Tibial nerve (tissue), 4 donors: ENCODE data around the gene WRAP73. TPM values are rescaled to one million over a fixed set of nuclear protein-coding genes. Genes with fewer than 3 reads are reported as not detected.

Experiments
- DNase-seq, 2 donors: peaks; one replicate each; pipeline ENCODE4 v3.0.0-alpha.2; 2019; ENCODE audit warnings: low spot score in 2 of 2
- H3K27ac ChIP-seq, 4 donors: fragments of 200-600 bp; sonication (generic) in 3 of 4; one replicate each; pipeline ENCODE4 v1.5.1; 2017 to 2019; ENCODE audit warnings: mild to moderate bottlenecking in 1 of 4
- H3K27me3 ChIP-seq, 2 donors: fragments of 200-600 bp; sonication (generic) in 1 of 2; one replicate each; pipeline versions ENCODE4 v1.5.1 to v1.6.0; 2017 to 2019
- H3K36me3 ChIP-seq, 3 donors: fragments of 200-600 bp; sonication (generic); one replicate each; pipeline ENCODE4 v1.5.1; 2018 to 2019
- H3K4me1 ChIP-seq, 4 donors: fragments of 200-600 bp; sonication (generic) in 3 of 4; one replicate each; pipeline ENCODE4 v1.5.1; 2017 to 2019
- H3K4me3 ChIP-seq, 4 donors: fragments of 200-600 bp; sonication (generic) in 3 of 4; one replicate each; pipeline ENCODE4 v1.5.1; 2017 to 2019; ENCODE audit warnings: mild to moderate bottlenecking in 1 of 4, moderate library complexity in 1 of 4
- H3K9me3 ChIP-seq, 4 donors: fragments of 200-600 bp; sonication (generic) in 3 of 4; one replicate each; pipeline ENCODE4 v1.5.1; 2017 to 2019
- EP300 ChIP-seq, 2 donors: sonication (generic); formaldehyde crosslinking; IDR thresholded peaks; one replicate each; pipeline ENCODE4 v1.6.1; 2017; ENCODE audit warnings: antibody characterized with exemption in 2 of 2, mild to moderate bottlenecking in 1 of 2
- POLR2A ChIP-seq, 2 donors: fragments of 450-650 bp; IDR thresholded peaks; one replicate each; pipeline ENCODE4 v1.6.1; 2017; ENCODE audit warnings: antibody characterized with exemption in 2 of 2, mild to moderate bottlenecking in 2 of 2, moderate library complexity in 2 of 2
- WGBS, 2 donors: methylation state at CpG; one replicate each; pipeline ENCODE4 v1.1.5; 2018; 5-methylcytosine and 5-hydroxymethylcytosine counted together
- total RNA-seq, 4 donors: library from RNA; depleted of rRNA; stranded (reverse); fragments of >200 nt; gene quantifications; one replicate each; pipeline ENCODE4 v1.1.0, GENCODE V29; 2016
- TF ChIP-seq, protein P1 (sequence below), 5 experiments: fragments of 200-600 bp in 3 of 5; fragments of 450-650 bp in 2 of 5; sonication (generic) in 3 of 5; IDR thresholded peaks; one replicate each; pipeline ENCODE4 v1.5.1; 2016 to 2019; ENCODE audit warnings: antibody characterized with exemption in 5 of 5, mild to moderate bottlenecking in 3 of 5, moderate library complexity in 2 of 5

WRAP73 gene
- total RNA-seq, 4 donors from 2014 or later, result 11.1 to 17.1 (median 12.9) TPM

DNA sequence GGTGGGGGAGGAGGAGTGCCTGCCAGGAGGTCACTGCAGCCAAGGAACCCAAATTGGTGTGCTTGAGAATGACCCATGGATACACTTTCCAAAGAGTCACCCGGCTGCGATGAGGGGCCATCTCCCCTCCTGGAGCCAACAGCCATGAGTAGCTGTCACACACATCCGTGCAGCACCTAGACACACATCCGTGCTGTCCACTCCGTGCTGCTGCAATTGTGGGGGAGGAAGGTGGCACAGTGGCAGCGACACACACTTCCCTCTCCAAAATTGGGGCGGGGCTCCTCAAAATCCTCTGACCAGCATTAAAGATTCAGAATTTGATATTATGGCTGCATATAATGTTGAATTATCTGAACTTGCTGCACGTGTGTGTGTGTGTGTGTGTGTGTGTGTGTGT, 18.2 kb upstream of the WRAP73 start:
- peaks cover 0 to 38% of the 10 kb centered on the region in 2 donors for H3K27me3 ChIP-seq
- 79 to 84% methylated on average over 8 of the region's 8 CpGs for WGBS, 2 donors

DNA sequence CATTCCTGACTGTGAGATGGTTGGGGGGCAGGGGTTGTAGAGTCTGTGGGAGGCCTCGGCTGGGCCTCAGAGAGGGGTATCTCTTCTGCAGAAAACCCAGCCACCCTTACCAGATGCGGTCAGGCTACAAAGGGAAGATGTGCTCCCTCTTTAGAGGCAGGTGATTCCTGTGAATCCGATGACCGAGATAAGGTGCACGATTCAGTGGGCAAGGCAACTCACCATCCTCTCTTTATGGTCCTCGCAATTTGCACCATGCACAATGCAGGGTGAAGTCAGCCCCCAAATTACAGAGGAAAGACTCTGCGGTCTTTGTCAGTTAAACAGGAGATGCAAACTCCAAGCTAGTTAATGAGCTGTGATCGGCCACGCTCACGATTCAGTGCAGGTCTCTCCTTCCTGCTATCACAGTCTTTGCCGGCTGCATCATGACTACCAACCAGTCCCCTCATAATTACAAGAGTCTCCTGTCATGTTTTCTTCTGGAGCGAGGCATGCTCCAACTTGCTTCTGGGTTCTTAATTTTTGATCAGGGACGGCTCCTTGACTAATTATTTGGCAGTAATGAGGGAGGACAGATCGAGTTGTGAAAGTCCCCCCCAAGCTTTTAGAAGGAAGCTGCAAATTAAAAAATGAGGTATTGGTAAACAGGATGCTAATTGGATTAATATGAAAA, 14.9 kb upstream of the WRAP73 start:
- DNase-seq, result no peak
- Histone ChIP-seq H3K27me3 (peaks cover 0 to 26% of the 10 kb centered on the region in 2 donors), H3K27ac (no peak overlapping the region), H3K36me3 (no peaks in the 10 kb centered on the region), H3K4me1 (peaks cover 0 to 3% (median 0%) of the 10 kb centered on the region in 4 donors), H3K9me3 (no peaks in the 10 kb centered on the region), H3K4me3 (no peak overlapping the region)
- TF ChIP-seq, protein P1, sequence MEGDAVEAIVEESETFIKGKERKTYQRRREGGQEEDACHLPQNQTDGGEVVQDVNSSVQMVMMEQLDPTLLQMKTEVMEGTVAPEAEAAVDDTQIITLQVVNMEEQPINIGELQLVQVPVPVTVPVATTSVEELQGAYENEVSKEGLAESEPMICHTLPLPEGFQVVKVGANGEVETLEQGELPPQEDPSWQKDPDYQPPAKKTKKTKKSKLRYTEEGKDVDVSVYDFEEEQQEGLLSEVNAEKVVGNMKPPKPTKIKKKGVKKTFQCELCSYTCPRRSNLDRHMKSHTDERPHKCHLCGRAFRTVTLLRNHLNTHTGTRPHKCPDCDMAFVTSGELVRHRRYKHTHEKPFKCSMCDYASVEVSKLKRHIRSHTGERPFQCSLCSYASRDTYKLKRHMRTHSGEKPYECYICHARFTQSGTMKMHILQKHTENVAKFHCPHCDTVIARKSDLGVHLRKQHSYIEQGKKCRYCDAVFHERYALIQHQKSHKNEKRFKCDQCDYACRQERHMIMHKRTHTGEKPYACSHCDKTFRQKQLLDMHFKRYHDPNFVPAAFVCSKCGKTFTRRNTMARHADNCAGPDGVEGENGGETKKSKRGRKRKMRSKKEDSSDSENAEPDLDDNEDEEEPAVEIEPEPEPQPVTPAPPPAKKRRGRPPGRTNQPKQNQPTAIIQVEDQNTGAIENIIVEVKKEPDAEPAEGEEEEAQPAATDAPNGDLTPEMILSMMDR (IDR thresholded peaks at IDR 0.05), result no peak
- TF ChIP-seq EP300 (IDR thresholded peaks at IDR 0.05) (no peak), POLR2A (IDR thresholded peaks at IDR 0.05) (no peak)
- 72 to 80% methylated on average over 13 to 14 of the region's 14 CpGs for WGBS, 2 donors

More for the DNA sequence above, 18.2 kb upstream of the WRAP73 start:
- Histone ChIP-seq H3K4me3 (no peak overlapping the region), H3K9me3 (no peaks in the 10 kb centered on the region), H3K27ac (no peak overlapping the region), H3K36me3 (no peaks in the 10 kb centered on the region), H3K4me1 (peaks cover 0 to 3% (median 0%) of the 10 kb centered on the region in 4 donors)
- DNase-seq, result no peak
- TF ChIP-seq EP300 (IDR thresholded peaks at IDR 0.05), result no peak
- TF ChIP-seq, protein P1 (IDR thresholded peaks at IDR 0.05), result no peak
- TF ChIP-seq POLR2A (IDR thresholded peaks at IDR 0.05), result no peak

- Histone ChIP-seq H3K27me3 (peaks cover 0 to 20% of the 10 kb centered on the region in 2 donors), H3K4me1 (peaks cover 0 to 3% (median 0%) of the 10 kb centered on the region in 4 donors), H3K9me3 (no peaks in the 10 kb centered on the region), H3K27ac (no peak overlapping the region), H3K36me3 (no peaks in the 10 kb centered on the region), H3K4me3 (no peak overlapping the region)
- TF ChIP-seq POLR2A (IDR thresholded peaks at IDR 0.05), result no peak
- TF ChIP-seq EP300 (IDR thresholded peaks at IDR 0.05), result no peak
- TF ChIP-seq, protein P1 (IDR thresholded peaks at IDR 0.05), result no peak
- no peak for DNase-seq
- 89 to 91% methylated on average over 6 to 9 of the region's 14 CpGs for WGBS, 2 donors
Observed at GRCh38 chr1:3663999-3664699, 14.2 kb upstream of the WRAP73 start.

GRCh38 chr1:3662080-3662671, 12.3 kb upstream of the WRAP73 start:
- 81 to 86% methylated on average over 16 of the region's 16 CpGs for WGBS, 2 donors
- Histone ChIP-seq H3K27me3 (peaks cover 0 to 35% of the 10 kb centered on the region in 2 donors), H3K36me3 (no peaks in the 10 kb centered on the region), H3K27ac (no peak overlapping the region), H3K9me3 (no peaks in the 10 kb centered on the region), H3K4me1 (no peaks in the 10 kb centered on the region), H3K4me3 (no peak overlapping the region)
- no peak for DNase-seq
- TF ChIP-seq EP300 (IDR thresholded peaks at IDR 0.05) (no peak), POLR2A (IDR thresholded peaks at IDR 0.05) (no peak)
- TF ChIP-seq, protein P1 (IDR thresholded peaks at IDR 0.05), result no peak

DNA sequence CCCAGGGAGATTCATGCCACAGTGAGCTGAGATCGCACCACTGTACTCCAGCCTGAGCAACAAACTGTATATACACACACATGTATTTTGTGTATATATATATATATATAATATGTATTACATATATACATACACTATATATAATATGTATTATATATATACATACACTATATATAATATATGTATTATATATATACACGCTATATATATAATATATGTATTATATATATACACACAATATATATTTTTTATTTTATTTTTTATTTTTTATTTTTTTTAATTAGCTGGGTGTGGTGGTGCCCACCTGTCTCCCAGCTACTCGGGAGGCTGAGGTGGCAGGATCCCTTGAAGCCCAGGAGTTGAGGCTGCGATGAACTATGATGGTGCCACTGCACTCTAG, 11.7 kb upstream of the WRAP73 start:
- Histone ChIP-seq H3K9me3 (no peaks in the 10 kb centered on the region), H3K4me1 (no peaks in the 10 kb centered on the region), H3K27ac (no peak overlapping the region), H3K27me3 (peaks cover 0 to 41% of the 10 kb centered on the region in 2 donors), H3K36me3 (no peaks in the 10 kb centered on the region), H3K4me3 (no peak overlapping the region)
- WGBS, 2 donors, result 95 to 96% methylated on average over 4 of the region's 4 CpGs
- DNase-seq, result no peak
- TF ChIP-seq, protein P1 (IDR thresholded peaks at IDR 0.05), result no peak
- TF ChIP-seq EP300 (IDR thresholded peaks at IDR 0.05) (no peak), POLR2A (IDR thresholded peaks at IDR 0.05) (no peak)
